IMR-90 (cell line): ENCODE results near the gene PLBD1. TPM values are rescaled to one million over a fixed set of nuclear protein-coding genes. Genes with fewer than 3 reads are reported as not detected.

Experiments used
- ATAC-seq: fragments of 200-7000 bp; cut with Tn5 transposase; 2 replicates; pipeline ENCODE4 v1.9.1; 2020; ENCODE audit warnings: low read depth, mild to moderate bottlenecking, moderate library complexity
- BruUV-seq: library from RNA; stranded (reverse); fragments of 400-500 nt; replicated peaks from 2 replicates; lab custom pipeline; 2021; lab: Mats Ljungman, UMichigan
- CTCF ChIA-PET: fragments of 300-600 bp; formaldehyde crosslinking; extraction: SDS; loops from one replicate; lab custom pipeline; 2021; ENCODE audit warnings: antibody characterized with exemption; lab: Yijun Ruan, JAX
- POLR2A ChIA-PET: fragments of 300-600 bp; sonication (Branson Sonifier 250); formaldehyde crosslinking; loops from one replicate; lab custom pipeline; 2022; ENCODE audit warnings: antibody characterized with exemption; ENCODE audit not compliant: unreplicated experiment; lab: Charles Lee
- DNase-seq: peaks from one replicate; pipeline ENCODE4 v3.0.0; 2013
- H2AFZ ChIP-seq: replicated peaks from 2 replicates; pipeline ENCODE3; 2013; ENCODE audit warnings: low read length, mild to moderate bottlenecking; ENCODE audit not compliant: poor library complexity
- H2AK5ac ChIP-seq: 2 replicates; pipeline ENCODE4 v1.6.1; 2013; ENCODE audit warnings: low read depth, low read length, inconsistent platforms
- H2AK9ac ChIP-seq: replicated peaks from 2 replicates; pipeline ENCODE3; 2013; ENCODE audit warnings: mild to moderate bottlenecking, low read depth, low read length, moderate library complexity; ENCODE audit not compliant: poor library complexity
- H2BK120ac ChIP-seq: 2 replicates; pipeline ENCODE4 v1.6.1; 2013; ENCODE audit warnings: low read depth, low read length, inconsistent platforms
- H2BK15ac ChIP-seq: 3 replicates; pipeline ENCODE4 v1.6.1; 2013; ENCODE audit warnings: low read depth, low read length, inconsistent platforms
- H2BK20ac ChIP-seq: 2 replicates; pipeline ENCODE4 v1.6.1; 2013; ENCODE audit warnings: low read depth, mild to moderate bottlenecking, inconsistent platforms, low read length, moderate library complexity
- H2BK5ac ChIP-seq: 2 replicates; pipeline ENCODE4 v1.6.1; 2013; ENCODE audit warnings: mild to moderate bottlenecking, low read depth, low read length, inconsistent platforms; ENCODE audit not compliant: poor library complexity, severe bottlenecking
- H3K14ac ChIP-seq: replicated peaks from 2 replicates; pipeline ENCODE4 v1.6.1; 2013; ENCODE audit warnings: low read depth, low read length, inconsistent platforms
- H3K18ac ChIP-seq: 2 replicates; pipeline ENCODE4 v1.6.1; 2013; ENCODE audit warnings: low read depth, low read length, control low read depth
- H3K23ac ChIP-seq: 2 replicates; pipeline ENCODE4 v1.6.1; 2013; ENCODE audit warnings: low read depth, low read length, inconsistent platforms
- H3K27ac ChIP-seq: 2 replicates; pipeline ENCODE4 v1.5.1; 2013; ENCODE audit warnings: mild to moderate bottlenecking, control low read depth, low read length; ENCODE audit not compliant: insufficient read depth
- H3K27me3 ChIP-seq: 2 replicates; pipeline ENCODE4 v1.6.1; 2013; ENCODE audit warnings: low read length; ENCODE audit not compliant: control insufficient read depth, insufficient read depth
- H3K36me3 ChIP-seq: 2 replicates; pipeline ENCODE4 v1.6.1; 2013; ENCODE audit warnings: low read length, mixed read lengths; ENCODE audit not compliant: control insufficient read depth, insufficient read depth
- H3K4ac ChIP-seq: 2 replicates; pipeline ENCODE4 v1.6.1; 2013; ENCODE audit warnings: low read depth, low read length, inconsistent platforms
- H3K4me1 ChIP-seq: 2 replicates; pipeline ENCODE4 v1.6.1; 2013; ENCODE audit warnings: low read length, mixed read lengths; ENCODE audit not compliant: control insufficient read depth, insufficient read depth
- H3K4me2 ChIP-seq: 2 replicates; pipeline ENCODE4 v1.6.1; 2013; ENCODE audit warnings: low read depth, mild to moderate bottlenecking, control low read depth, low read length, moderate library complexity
- H3K4me3 ChIP-seq: 2 replicates; pipeline ENCODE4 v1.5.1; 2013; ENCODE audit warnings: low read depth, mild to moderate bottlenecking, control low read depth, low read length, moderate library complexity; ENCODE audit not compliant: insufficient read depth
- H3K56ac ChIP-seq: 2 replicates; pipeline ENCODE4 v1.6.1; 2013; ENCODE audit warnings: low read length, inconsistent platforms; ENCODE audit not compliant: insufficient read depth; ENCODE audit errors: extremely low read depth
- H3K79me1 ChIP-seq, 2 experiments: 2 replicates each; pipeline ENCODE4 v1.6.1; 2013; ENCODE audit warnings: low read length in 2 of 2, inconsistent platforms in 1 of 2, low read depth in 1 of 2
- H3K9ac ChIP-seq: 2 replicates; pipeline ENCODE4 v1.6.1; 2013; ENCODE audit warnings: low read depth, low read length, control low read depth
- H3K9me1 ChIP-seq: 2 replicates; pipeline ENCODE4 v1.6.1; 2013; ENCODE audit warnings: low read length, inconsistent platforms; ENCODE audit not compliant: insufficient read depth
- H3K9me3 ChIP-seq: 2 replicates; pipeline ENCODE4 v1.6.1; 2013; ENCODE audit warnings: low read length; ENCODE audit not compliant: control insufficient read depth, insufficient read depth
- H4K20me1 ChIP-seq: 2 replicates; pipeline ENCODE4 v1.6.1; 2013; ENCODE audit warnings: low read length, inconsistent platforms; ENCODE audit not compliant: insufficient read depth
- H4K5ac ChIP-seq: 2 replicates; pipeline ENCODE4 v1.6.1; 2013; ENCODE audit warnings: mild to moderate bottlenecking, low read depth, low read length, control low read depth
- H4K8ac ChIP-seq, 2 experiments: 2 replicates each; pipeline ENCODE4 v1.6.1; 2013; ENCODE audit warnings: low read depth in 2 of 2, low read length in 2 of 2, control low read depth in 1 of 2, inconsistent platforms in 1 of 2
- H4K91ac ChIP-seq: 2 replicates; pipeline ENCODE4 v1.6.1; 2013; ENCODE audit warnings: low read depth, low read length, inconsistent platforms; ENCODE audit not compliant: insufficient read depth
- BHLHE40 ChIP-seq: fragments of 150-350 bp; IDR thresholded peaks from 2 replicates; pipeline ENCODE4 v1.6.1; 2016; ENCODE audit warnings: mild to moderate bottlenecking, low read depth, low read length
- CEBPB ChIP-seq: IDR thresholded peaks from 2 replicates; pipeline ENCODE4 v1.6.1; 2012; ENCODE audit warnings: low read depth, low read length, improper control_type of control experiment
- CHD1 ChIP-seq: IDR thresholded peaks from 2 replicates; pipeline ENCODE4 v1.6.1; 2012; ENCODE audit warnings: low read depth, low read length, improper control_type of control experiment
- CTCF ChIP-seq: conservative IDR thresholded peaks from 2 replicates; pipeline ENCODE4 v1.5.1; 2012; ENCODE audit warnings: mild to moderate bottlenecking, low read depth, low read length, improper control_type of control experiment
- FOS ChIP-seq: fragments of 150-350 bp; IDR thresholded peaks from 2 replicates; pipeline ENCODE4 v1.6.1; 2016; ENCODE audit warnings: low read depth, low read length
- MAFK ChIP-seq: IDR thresholded peaks from 2 replicates; pipeline ENCODE4 v1.6.1; 2012; ENCODE audit warnings: low read depth, low read length, improper control_type of control experiment
- MAZ ChIP-seq: IDR thresholded peaks from 2 replicates; pipeline ENCODE4 v1.6.1; 2012; ENCODE audit warnings: low read depth, mild to moderate bottlenecking, low read length, improper control_type of control experiment, moderate library complexity, borderline replicate concordance
- MXI1 ChIP-seq: IDR thresholded peaks from 2 replicates; pipeline ENCODE4 v1.6.1; 2012; ENCODE audit warnings: low read depth, mild to moderate bottlenecking, low read length, moderate library complexity, borderline replicate concordance
- NFE2L2 ChIP-seq: fragments of 150-350 bp; IDR thresholded peaks from 2 replicates; pipeline ENCODE4 v1.6.1; 2016; ENCODE audit warnings: low read depth, mild to moderate bottlenecking, low read length
- POLR2A ChIP-seq: IDR thresholded peaks from 2 replicates; pipeline ENCODE4 v1.6.1; 2012; ENCODE audit warnings: mild to moderate bottlenecking, low read depth, low read length
- RAD21 ChIP-seq: IDR thresholded peaks from 2 replicates; pipeline ENCODE4 v1.6.1; 2012; ENCODE audit warnings: low read length, improper control_type of control experiment
- RFX5 ChIP-seq: IDR thresholded peaks from 2 replicates; pipeline ENCODE4 v1.8.0; 2012; ENCODE audit warnings: low read depth, mild to moderate bottlenecking, low read length, moderate library complexity
- SMC3 ChIP-seq: fragments of 150-350 bp; IDR thresholded peaks from 2 replicates; pipeline ENCODE4 v1.6.1; 2016; ENCODE audit warnings: low read depth, mild to moderate bottlenecking, antibody characterized with exemption, low read length, moderate library complexity
- USF2 ChIP-seq: fragments of 150-350 bp; IDR thresholded peaks from 2 replicates; pipeline ENCODE4 v1.6.1; 2017; ENCODE audit warnings: mild to moderate bottlenecking, antibody characterized with exemption, low read length, low read depth
- WGBS, 2 experiments: methylation state at CpG; one replicate each; pipeline versions ENCODE4 v1.1.5 to v1.1.7; 2013; ENCODE audit warnings: missing lambda C conversion rate in 2 of 2; ENCODE audit not compliant: insufficient read length in 1 of 2; ENCODE audit errors: extremely low coverage in 2 of 2; 5-methylcytosine and 5-hydroxymethylcytosine counted together
- dilution Hi-C: fragments of 300-500 bp; cut with HindIII; formaldehyde crosslinking; loops from one replicate; pipeline ENCODE4 v1.14.3; 2018; ENCODE audit warnings: low sequenced_read_pairs; ENCODE audit not compliant: unreplicated experiment
- in situ Hi-C: fragments of 300-500 bp; cut with MboI; formaldehyde crosslinking; loops from 3 replicates; pipeline ENCODE4 v1.14.3; 2019; ENCODE audit warnings: low sequenced_read_pairs, inconsistent platforms, mixed read lengths
- intact Hi-C: fragments of 100-400 bp; cut with micrococcal nuclease; formaldehyde crosslinking; loops from 2 replicates; pipeline ENCODE4 v1.10.0; 2022
- polyA plus RNA-seq, 3 experiments: library from polyadenylated mRNA; depleted of rRNA; stranded (reverse); fragments of >200 nt; gene quantifications; 2 replicates each; pipeline ENCODE4 v1.2.3, GENCODE V29; 2012; ENCODE audit warnings: low replicate concordance in 1 of 3
- total RNA-seq: library from RNA; depleted of rRNA; stranded (reverse); fragments of >200 nt; gene quantifications from 2 replicates; pipeline ENCODE4 v1.2.3, GENCODE V29; 2012
- TF ChIP-seq, protein P1 (sequence below): fragments of 150-350 bp; IDR thresholded peaks from 2 replicates; pipeline ENCODE4 v1.6.1; 2016; ENCODE audit warnings: low read depth, mild to moderate bottlenecking, low read length, moderate library complexity, borderline replicate concordance

The PLBD1 gene
- total and polyA plus RNA-seq, 2 of the 4 experiments (the other 2 are of a cell fraction), result under 0.01 TPM; not detected in 1

GRCh38 chr12:14545144-14546124 lies 22.2 kb downstream of the PLBD1 start:
- Histone ChIP-seq H3K4me3 (no peak overlapping the region), H3K27ac (no peak overlapping the region), H3K9me1 (no peaks in the 10 kb centered on the region), H3K4me2 (no peak overlapping the region), H2BK20ac (no peak overlapping the region), H2AK5ac (no peak overlapping the region), H3K27me3 (no peaks in the 10 kb centered on the region), H4K5ac (no peak overlapping the region), H2BK5ac (no peak overlapping the region), H3K79me1 (no peaks in the 10 kb centered on the region), H3K18ac (no peak overlapping the region), H3K36me3 (no peaks in the 10 kb centered on the region), H2BK120ac (no peak overlapping the region), H2AK9ac (no peak overlapping the region), H3K9ac (no peak overlapping the region), H3K56ac (no peak overlapping the region), H3K23ac (no peak overlapping the region), H3K14ac (no peak overlapping the region), H3K9me3 (no peaks in the 10 kb centered on the region), H3K4ac (no peak overlapping the region), H4K20me1 (no peaks in the 10 kb centered on the region), H2BK15ac (no peak overlapping the region), H4K8ac (no peak overlapping the region), H2AFZ (no peak overlapping the region), H3K4me1 (no peaks in the 10 kb centered on the region), H4K91ac (no peak overlapping the region)
- dilution Hi-C loops, result no loop called here
- intact Hi-C loops, result no loop called here
- ATAC-seq (no peak), DNase-seq (no peak)
- in situ Hi-C loops, result no loop called here
- no TSS peak for BruUV-seq
- 71% methylated on average over 1 of the region's 7 CpGs; no CpG with 5 or more reads in 1 of the 2 experiments for WGBS, 2 experiments
- CTCF ChIA-PET, result no interaction called here
- POLR2A ChIA-PET, result no interaction called here
- TF ChIP-seq MAZ (no peak), POLR2A (no peak), CHD1 (no peak), FOS (no peak), SMC3 (no peak), MAFK (no peak), CTCF (no peak), RFX5 (no peak), CEBPB (no peak), RAD21 (no peak), NFE2L2 (no peak), USF2 (no peak), BHLHE40 (no peak), MXI1 (no peak)
- TF ChIP-seq, protein P1, sequence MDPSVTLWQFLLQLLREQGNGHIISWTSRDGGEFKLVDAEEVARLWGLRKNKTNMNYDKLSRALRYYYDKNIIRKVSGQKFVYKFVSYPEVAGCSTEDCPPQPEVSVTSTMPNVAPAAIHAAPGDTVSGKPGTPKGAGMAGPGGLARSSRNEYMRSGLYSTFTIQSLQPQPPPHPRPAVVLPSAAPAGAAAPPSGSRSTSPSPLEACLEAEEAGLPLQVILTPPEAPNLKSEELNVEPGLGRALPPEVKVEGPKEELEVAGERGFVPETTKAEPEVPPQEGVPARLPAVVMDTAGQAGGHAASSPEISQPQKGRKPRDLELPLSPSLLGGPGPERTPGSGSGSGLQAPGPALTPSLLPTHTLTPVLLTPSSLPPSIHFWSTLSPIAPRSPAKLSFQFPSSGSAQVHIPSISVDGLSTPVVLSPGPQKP, result no peak
